Psoas muscle (tissue), 8 donors: ENCODE results near the gene ARL10. TPM values are rescaled to one million over a fixed set of nuclear protein-coding genes. Genes with fewer than 3 reads are reported as not detected.

Experiments
- ATAC-seq, 4 donors: fragments of 200-7000 bp; cut with Tn5 transposase; one replicate each; pipeline ENCODE4 v1.9.1; 2020; ENCODE audit warnings: moderate library complexity in 3 of 4, mild to moderate bottlenecking in 2 of 4
- DNase-seq, 2 donors: peaks; one replicate each; pipeline ENCODE4 v3.0.0-alpha.2; 2020
- H3K27ac ChIP-seq: fragments of 200-600 bp; one replicate; pipeline ENCODE4 v1.8.0; 2022
- H3K27me3 ChIP-seq, 3 donors: fragments of 200-600 bp in 1 of 3; one replicate each; pipeline versions ENCODE4 v1.6.1 to v1.8.0; 2013 to 2022; ENCODE audit warnings: low read length in 2 of 3, mild to moderate bottlenecking in 2 of 3, moderate library complexity in 1 of 3; ENCODE audit not compliant: insufficient read depth in 3 of 3
- H3K36me3 ChIP-seq, 2 donors: fragments of 200-600 bp in 1 of 2; one replicate each; pipeline versions ENCODE4 v1.6.1 to v1.8.0; 2013 to 2022; ENCODE audit warnings: low read depth in 1 of 2, mild to moderate bottlenecking in 1 of 2, moderate library complexity in 1 of 2; ENCODE audit not compliant: insufficient read depth in 1 of 2
- H3K4me1 ChIP-seq: fragments of 200-600 bp; one replicate; pipeline ENCODE4 v1.8.0; 2022
- H3K4me3 ChIP-seq: fragments of 200-600 bp; one replicate; pipeline ENCODE4 v1.8.0; 2022; ENCODE audit warnings: mild to moderate bottlenecking
- H3K9me3 ChIP-seq: fragments of 200-600 bp; one replicate; pipeline ENCODE4 v1.8.0; 2022
- CTCF ChIP-seq: fragments of 200-600 bp; IDR thresholded peaks from one replicate; pipeline ENCODE4 v1.8.0; 2022; ENCODE audit warnings: antibody characterized with exemption
- WGBS, 3 donors: extraction: QIAGEN DNeasy Blood & Tissue Kit; methylation state at CpG; one replicate each; pipeline versions ENCODE4 v1.1.6 to v1.1.7; 2013; 5-methylcytosine and 5-hydroxymethylcytosine counted together
- intact Hi-C, 2 donors: fragments of 100-400 bp; cut with DNase I; formaldehyde crosslinking; loops; one replicate each; pipeline versions ENCODE4 v1.11.0 to v1.14.2; 2022
- polyA plus RNA-seq, 3 donors: library from polyadenylated mRNA; stranded (reverse); fragments of 200-250 nt; gene quantifications; one replicate each; pipeline ENCODE4 v1.2.3, GENCODE V29; 2013
- total RNA-seq, 4 donors: library from RNA; stranded (reverse); fragmentation: NEBNext Ultra II Directional in 2 of 4; extraction: Animal tissue kit (Norgen Biotek cat#: 25700) in 2 of 4; gene quantifications; one replicate each; pipeline versions ENCODE4 v1.2.1 to v1.2.4, GENCODE V29; 2021 to 2023
- donor health status: healthy with polysubstance abuse.
- donor health status: DM: no; HTN: no; CAD: no; lungs with moderate emphysema.
- donor health status: Bipolar disorder and iron deficiency.
- donor health status: healthy.
- donor health status: DM: yes; HTN: yes; CAD: no.
- donor health status: DM: no; HTN: no; CAD: no.
- donor health status: DM: no; HTN: no; CAD: no.
- donor health status: DM: yes; HTN: yes; CAD: no.

Gene ARL10
- total and polyA plus RNA-seq, 7 donors: 1.6 to 6.6 (median 3.9) TPM

GRCh38 chr5:176342158-176342483 is 23.2 kb upstream of the ARL10 start:
- TF ChIP-seq CTCF: no peak
- no peaks in the 10 kb centered on the region for H3K27me3 ChIP-seq
- H3K4me3 ChIP-seq: no peak overlapping the region
- ATAC-seq (no peak), DNase-seq (no peak)
- no peak overlapping the region for H3K27ac ChIP-seq
- no peaks in the 10 kb centered on the region for H3K4me1 ChIP-seq
- intact Hi-C loops: no loop called here
- peaks cover 9 to 56% of the 10 kb centered on the region in 2 donors for H3K36me3 ChIP-seq
- WGBS, 3 donors: 88 to 96% (median 90%) methylated on average over 1 of the region's 1 CpG
- no peaks in the 10 kb centered on the region for H3K9me3 ChIP-seq

GRCh38 chr5:176342766-176343458 is 22.4 kb upstream of the ARL10 start:
- 16 to 29% (median 18%) methylated on average over 2 of the region's 2 CpGs for WGBS, 3 donors
- TF ChIP-seq CTCF: no peak
- Histone ChIP-seq H3K4me3 (no peak overlapping the region), H3K4me1 (no peaks in the 10 kb centered on the region), H3K9me3 (no peaks in the 10 kb centered on the region), H3K36me3 (peaks cover 12 to 56% of the 10 kb centered on the region in 2 donors), H3K27me3 (no peaks in the 10 kb centered on the region), H3K27ac (no peak overlapping the region)
- DNase-seq: no peak
- intact Hi-C loops: no loop called here
- peak in 1 of 4 donors; percentile 57 for ATAC-seq

- H3K27me3 ChIP-seq: no peaks in the 10 kb centered on the region
- H3K9me3 ChIP-seq: no peaks in the 10 kb centered on the region
- DNase-seq (no peak), ATAC-seq (no peak)
- TF ChIP-seq CTCF: no peak
- H3K36me3 ChIP-seq: peaks cover 14 to 100% of the 10 kb centered on the region in 2 donors
- 93 to 96% (median 94%) methylated on average over 8 of the region's 8 CpGs for WGBS, 3 donors
- H3K4me1 ChIP-seq: peaks cover 10% of the 10 kb centered on the region
- no peak overlapping the region for H3K27ac ChIP-seq
- intact Hi-C loops: no loop called here
- no peak overlapping the region for H3K4me3 ChIP-seq
Measured at GRCh38 chr5:176350416-176350815, 14.9 kb upstream of the ARL10 start.

GRCh38 chr5:176352116-176352878 is 13.0 kb upstream of the ARL10 start:
- intact Hi-C loops: no loop called here
- peaks cover 14 to 99% of the 10 kb centered on the region in 2 donors for H3K36me3 ChIP-seq
- DNase-seq (no peak), ATAC-seq (no peak)
- no peak overlapping the region for H3K27ac ChIP-seq
- H3K4me1 ChIP-seq: peaks cover 10% of the 10 kb centered on the region
- H3K9me3 ChIP-seq: no peaks in the 10 kb centered on the region
- H3K4me3 ChIP-seq: no peak overlapping the region
- no peaks in the 10 kb centered on the region for H3K27me3 ChIP-seq
- no peak for TF ChIP-seq CTCF
- WGBS, 3 donors: 90 to 98% (median 91%) methylated on average over 5 of the region's 5 CpGs
